ENCODE data around the gene ZNF19.
"Not testable (repeated sequence)": the region's sequence is repeated elsewhere in the genome, so short reads cannot be mapped to it uniquely, and the experiment has no call there.

ZNF19 gene

GRCh38 chr16:71515026-71515425, 25.9 kb upstream of the ZNF19 start:
- Histone ChIP-seq H3K27ac (ENCODE audit: low read depth, low read length) (no peak overlapping the region), H3K27me3 (ENCODE audit: control insufficient read depth in 5 of 5, insufficient read depth in 4 of 5, low read length in 5 of 5) (no peaks in the 10 kb centered on the region), H3K9ac (ENCODE audit: low read length in 5 of 5) (no peak overlapping the region), H3K9me3 (ENCODE audit: control insufficient read depth in 5 of 5, low read length in 5 of 5) (no peaks in the 10 kb centered on the region), H3K4me1 (ENCODE audit: control insufficient read depth in 5 of 5, insufficient read depth in 5 of 5, low read length in 5 of 5) (no peaks in the 10 kb centered on the region), H3K36me3 (ENCODE audit: control insufficient read depth in 5 of 5, insufficient read depth in 5 of 5, low read length in 5 of 5) (no peaks in the 10 kb centered on the region), H3K4me3 (ENCODE audit: low read depth in 1 of 5, low read length in 5 of 5) (no peak overlapping the region)

- no peaks in the 10 kb centered on the region for H3K4me1 ChIP-seq (ENCODE audit: control insufficient read depth in 5 of 5, insufficient read depth in 5 of 5, low read length in 5 of 5)
- H3K27ac ChIP-seq (ENCODE audit: low read depth, low read length) = no peak overlapping the region
- no peaks in the 10 kb centered on the region for H3K36me3 ChIP-seq (ENCODE audit: control insufficient read depth in 5 of 5, insufficient read depth in 5 of 5, low read length in 5 of 5)
Observed at GRCh38 chr16:71514476-71514875, 25.4 kb upstream of the ZNF19 start.

GRCh38 chr16:71513302-71513701, 24.2 kb upstream of the ZNF19 start:
- Histone ChIP-seq H3K9ac (ENCODE audit: low read length in 5 of 5) (no peak overlapping the region), H3K9me3 (ENCODE audit: control insufficient read depth in 5 of 5, low read length in 5 of 5) (no peaks in the 10 kb centered on the region), H3K4me1 (ENCODE audit: control insufficient read depth in 5 of 5, insufficient read depth in 5 of 5, low read length in 5 of 5) (no peaks in the 10 kb centered on the region), H3K4me3 (ENCODE audit: low read depth in 1 of 5, low read length in 5 of 5) (no peak overlapping the region), H3K27ac (ENCODE audit: low read depth, low read length) (no peak overlapping the region), H3K36me3 (ENCODE audit: control insufficient read depth in 5 of 5, insufficient read depth in 5 of 5, low read length in 5 of 5) (no peaks in the 10 kb centered on the region), H3K27me3 (ENCODE audit: control insufficient read depth in 5 of 5, insufficient read depth in 4 of 5, low read length in 5 of 5) (no peaks in the 10 kb centered on the region)

More at GRCh38 chr16:71514476-71514875, 25.4 kb upstream of the ZNF19 start:
- H3K27me3 ChIP-seq (ENCODE audit: control insufficient read depth in 5 of 5, insufficient read depth in 4 of 5, low read length in 5 of 5) = no peaks in the 10 kb centered on the region
- H3K4me3 ChIP-seq (ENCODE audit: low read depth in 1 of 5, low read length in 5 of 5) = no peak overlapping the region
- H3K9ac ChIP-seq (ENCODE audit: low read length in 5 of 5) = no peak overlapping the region
- no peaks in the 10 kb centered on the region for H3K9me3 ChIP-seq (ENCODE audit: control insufficient read depth in 5 of 5, low read length in 5 of 5)

GRCh38 chr16:71507061-71507460, 17.9 kb upstream of the ZNF19 start:
- Histone ChIP-seq H3K27ac (ENCODE audit: low read depth, low read length) (no peak overlapping the region), H3K27me3 (ENCODE audit: control insufficient read depth in 5 of 5, insufficient read depth in 4 of 5, low read length in 5 of 5) (no peaks in the 10 kb centered on the region), H3K9ac (ENCODE audit: low read length in 5 of 5) (no peak overlapping the region), H3K9me3 (ENCODE audit: control insufficient read depth in 5 of 5, low read length in 5 of 5) (no peaks in the 10 kb centered on the region), H3K36me3 (ENCODE audit: control insufficient read depth in 5 of 5, insufficient read depth in 5 of 5, low read length in 5 of 5) (no peaks in the 10 kb centered on the region), H3K4me1 (ENCODE audit: control insufficient read depth in 5 of 5, insufficient read depth in 5 of 5, low read length in 5 of 5) (no peaks in the 10 kb centered on the region), H3K4me3 (ENCODE audit: low read depth in 1 of 5, low read length in 5 of 5) (no peak overlapping the region)

GRCh38 chr16:71504901-71505300, 15.8 kb upstream of the ZNF19 start:
- H3K9ac ChIP-seq (ENCODE audit: low read length in 5 of 5) = no peak overlapping the region
- no peaks in the 10 kb centered on the region for H3K4me1 ChIP-seq (ENCODE audit: control insufficient read depth in 5 of 5, insufficient read depth in 5 of 5, low read length in 5 of 5)
- no peaks in the 10 kb centered on the region for H3K9me3 ChIP-seq (ENCODE audit: control insufficient read depth in 5 of 5, low read length in 5 of 5)
- no peaks in the 10 kb centered on the region for H3K27me3 ChIP-seq (ENCODE audit: control insufficient read depth in 5 of 5, insufficient read depth in 4 of 5, low read length in 5 of 5)
- no peaks in the 10 kb centered on the region for H3K36me3 ChIP-seq (ENCODE audit: control insufficient read depth in 5 of 5, insufficient read depth in 5 of 5, low read length in 5 of 5)
- no peak overlapping the region for H3K27ac ChIP-seq (ENCODE audit: low read depth, low read length)
- H3K4me3 ChIP-seq (ENCODE audit: low read depth in 1 of 5, low read length in 5 of 5) = no peak overlapping the region

- H3K27me3 ChIP-seq (ENCODE audit: control insufficient read depth in 5 of 5, insufficient read depth in 4 of 5, low read length in 5 of 5); H3K36me3 ChIP-seq (ENCODE audit: control insufficient read depth in 5 of 5, insufficient read depth in 5 of 5, low read length in 5 of 5); H3K9ac ChIP-seq (ENCODE audit: low read length in 5 of 5); H3K9me3 ChIP-seq (ENCODE audit: control insufficient read depth in 5 of 5, low read length in 5 of 5); H3K4me1 ChIP-seq (ENCODE audit: control insufficient read depth in 5 of 5, insufficient read depth in 5 of 5, low read length in 5 of 5); H3K4me3 ChIP-seq (ENCODE audit: low read depth in 1 of 5, low read length in 5 of 5); H3K27ac ChIP-seq (ENCODE audit: low read depth, low read length): not testable (repeated sequence)
Observed at GRCh38 chr16:71504051-71504450, 14.9 kb upstream of the ZNF19 start.

- Histone ChIP-seq H3K36me3 (ENCODE audit: control insufficient read depth in 5 of 5, insufficient read depth in 5 of 5, low read length in 5 of 5) (no peaks in the 10 kb centered on the region), H3K4me3 (ENCODE audit: low read depth in 1 of 5, low read length in 5 of 5) (no peak overlapping the region), H3K27ac (ENCODE audit: low read depth, low read length) (no peak overlapping the region), H3K27me3 (ENCODE audit: control insufficient read depth in 5 of 5, insufficient read depth in 4 of 5, low read length in 5 of 5) (no peaks in the 10 kb centered on the region), H3K9me3 (ENCODE audit: control insufficient read depth in 5 of 5, low read length in 5 of 5) (no peaks in the 10 kb centered on the region), H3K4me1 (ENCODE audit: control insufficient read depth in 5 of 5, insufficient read depth in 5 of 5, low read length in 5 of 5) (no peaks in the 10 kb centered on the region), H3K9ac (ENCODE audit: low read length in 5 of 5) (no peak overlapping the region)
Observed at GRCh38 chr16:71501547-71501946, 12.4 kb upstream of the ZNF19 start.

GRCh38 chr16:71500964-71501363, 11.8 kb upstream of the ZNF19 start:
- H3K36me3 ChIP-seq (ENCODE audit: control insufficient read depth in 5 of 5, insufficient read depth in 5 of 5, low read length in 5 of 5) = no peaks in the 10 kb centered on the region
- H3K9ac ChIP-seq (ENCODE audit: low read length in 5 of 5) = no peak overlapping the region
- H3K4me1 ChIP-seq (ENCODE audit: control insufficient read depth in 5 of 5, insufficient read depth in 5 of 5, low read length in 5 of 5) = no peaks in the 10 kb centered on the region
- no peak overlapping the region for H3K27ac ChIP-seq (ENCODE audit: low read depth, low read length)
- H3K9me3 ChIP-seq (ENCODE audit: control insufficient read depth in 5 of 5, low read length in 5 of 5) = no peaks in the 10 kb centered on the region
- H3K4me3 ChIP-seq (ENCODE audit: low read depth in 1 of 5, low read length in 5 of 5) = no peak overlapping the region
- no peaks in the 10 kb centered on the region for H3K27me3 ChIP-seq (ENCODE audit: control insufficient read depth in 5 of 5, insufficient read depth in 4 of 5, low read length in 5 of 5)

- H3K27me3 ChIP-seq (ENCODE audit: control insufficient read depth in 5 of 5, insufficient read depth in 4 of 5, low read length in 5 of 5) = no peaks in the 10 kb centered on the region
- H3K27ac ChIP-seq (ENCODE audit: low read depth, low read length) = no peak overlapping the region
Observed at GRCh38 chr16:71499775-71500364, 10.7 kb upstream of the ZNF19 start.

GRCh38 chr16:71498031-71498430, 8.9 kb upstream of the ZNF19 start:
- H3K9ac ChIP-seq (ENCODE audit: low read length in 5 of 5) = no peak overlapping the region
- no peaks in the 10 kb centered on the region for H3K4me1 ChIP-seq (ENCODE audit: control insufficient read depth in 5 of 5, insufficient read depth in 5 of 5, low read length in 5 of 5)

More at GRCh38 chr16:71499775-71500364, 10.7 kb upstream of the ZNF19 start:
- H3K4me1 ChIP-seq (ENCODE audit: control insufficient read depth in 5 of 5, insufficient read depth in 5 of 5, low read length in 5 of 5) = no peaks in the 10 kb centered on the region
- H3K9ac ChIP-seq (ENCODE audit: low read length in 5 of 5) = no peak overlapping the region
- H3K36me3 ChIP-seq (ENCODE audit: control insufficient read depth in 5 of 5, insufficient read depth in 5 of 5, low read length in 5 of 5) = no peaks in the 10 kb centered on the region
- no peak overlapping the region for H3K4me3 ChIP-seq (ENCODE audit: low read depth in 1 of 5, low read length in 5 of 5)
- H3K9me3 ChIP-seq (ENCODE audit: control insufficient read depth in 5 of 5, low read length in 5 of 5) = no peaks in the 10 kb centered on the region

GRCh38 chr16:71493213-71493612, 4.1 kb upstream of the ZNF19 start:
- no peak overlapping the region for H3K9ac ChIP-seq (ENCODE audit: low read length in 5 of 5)
- H3K4me1 ChIP-seq (ENCODE audit: control insufficient read depth in 5 of 5, insufficient read depth in 5 of 5, low read length in 5 of 5) = no peaks in the 10 kb centered on the region
- H3K4me3 ChIP-seq (ENCODE audit: low read depth in 1 of 5, low read length in 5 of 5) = no peak overlapping the region
- no peaks in the 10 kb centered on the region for H3K9me3 ChIP-seq (ENCODE audit: control insufficient read depth in 5 of 5, low read length in 5 of 5)
- H3K36me3 ChIP-seq (ENCODE audit: control insufficient read depth in 5 of 5, insufficient read depth in 5 of 5, low read length in 5 of 5) = no peaks in the 10 kb centered on the region
- H3K27ac ChIP-seq (ENCODE audit: low read depth, low read length) = no peak overlapping the region
- H3K27me3 ChIP-seq (ENCODE audit: control insufficient read depth in 5 of 5, insufficient read depth in 4 of 5, low read length in 5 of 5) = no peaks in the 10 kb centered on the region

More at GRCh38 chr16:71498031-71498430, 8.9 kb upstream of the ZNF19 start:
- Histone ChIP-seq H3K9me3 (ENCODE audit: control insufficient read depth in 5 of 5, low read length in 5 of 5) (no peaks in the 10 kb centered on the region), H3K36me3 (ENCODE audit: control insufficient read depth in 5 of 5, insufficient read depth in 5 of 5, low read length in 5 of 5) (no peaks in the 10 kb centered on the region), H3K27ac (ENCODE audit: low read depth, low read length) (no peak overlapping the region), H3K27me3 (ENCODE audit: control insufficient read depth in 5 of 5, insufficient read depth in 4 of 5, low read length in 5 of 5) (no peaks in the 10 kb centered on the region), H3K4me3 (ENCODE audit: low read depth in 1 of 5, low read length in 5 of 5) (no peak overlapping the region)

All from subcutaneous abdominal adipose tissue (tissue), 5 donors.